NCI-H82 (cell line): ENCODE results near the gene GNAI2.

Source experiments
- DNase-seq: peaks from one replicate; lab custom pipeline; 2025; lab: John Stamatoyannopoulos, UW

GNAI2 gene

DNA sequence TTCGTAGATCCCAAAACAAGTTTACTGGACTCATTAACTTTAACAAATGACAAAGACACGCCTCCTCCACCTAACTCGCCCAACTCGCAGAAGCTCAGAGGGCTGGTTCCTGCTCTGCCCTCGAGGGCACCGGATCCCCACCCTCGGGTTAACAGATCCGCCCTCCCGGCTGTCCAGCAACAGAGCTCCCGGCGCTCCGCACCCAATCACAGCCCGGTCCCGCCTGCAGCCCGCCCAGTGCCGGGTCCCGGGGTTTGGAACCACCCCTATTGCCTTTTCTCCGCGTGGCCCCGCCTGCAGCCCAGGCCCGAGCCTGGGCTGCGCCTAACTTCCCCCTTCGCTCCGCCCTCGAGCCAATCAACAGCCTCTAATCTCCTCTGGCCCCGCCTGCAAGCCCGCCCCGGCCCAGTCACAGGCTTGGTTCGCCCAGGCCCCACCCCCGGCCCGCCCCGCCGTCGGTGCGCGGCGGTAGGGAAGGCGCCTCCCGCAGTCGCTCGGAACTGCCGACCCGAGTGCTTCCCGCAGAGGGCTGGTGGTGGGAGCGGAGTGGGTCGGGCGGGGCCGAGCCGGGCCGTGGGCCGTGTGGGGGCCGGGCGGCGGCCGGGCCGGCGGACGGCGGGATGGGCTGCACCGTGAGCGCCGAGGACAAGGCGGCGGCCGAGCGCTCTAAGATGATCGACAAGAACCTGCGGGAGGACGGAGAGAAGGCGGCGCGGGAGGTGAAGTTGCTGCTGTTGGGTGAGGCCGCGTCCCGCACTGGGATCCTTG lies at the start of gene GNAI2:
TSS of gene GNAI2 (plus strand) at position 489 of the 768 bp plus-strand sequence. CDS start at position 621, 132 bp downstream.
- DNase-seq, result peak; percentile 99

DNA sequence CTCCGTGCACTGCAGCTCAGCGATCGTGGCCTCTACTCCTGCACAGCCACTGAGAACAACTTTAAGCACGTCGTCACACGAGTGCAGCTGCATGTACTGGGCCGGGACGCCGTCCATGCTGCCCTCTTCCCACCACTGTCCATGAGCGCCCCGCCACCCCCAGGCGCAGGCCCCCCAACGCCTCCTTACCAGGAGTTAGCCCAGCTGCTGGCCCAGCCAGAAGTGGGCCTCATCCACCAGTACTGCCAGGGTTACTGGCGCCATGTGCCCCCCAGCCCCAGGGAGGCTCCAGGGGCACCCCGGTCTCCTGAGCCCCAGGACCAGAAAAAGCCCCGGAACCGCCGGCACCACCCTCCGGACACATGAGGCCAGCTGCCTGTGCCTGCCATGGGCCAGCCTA lies 48.3 kb upstream of the GNAI2 start:
- no peak for DNase-seq

DNA sequence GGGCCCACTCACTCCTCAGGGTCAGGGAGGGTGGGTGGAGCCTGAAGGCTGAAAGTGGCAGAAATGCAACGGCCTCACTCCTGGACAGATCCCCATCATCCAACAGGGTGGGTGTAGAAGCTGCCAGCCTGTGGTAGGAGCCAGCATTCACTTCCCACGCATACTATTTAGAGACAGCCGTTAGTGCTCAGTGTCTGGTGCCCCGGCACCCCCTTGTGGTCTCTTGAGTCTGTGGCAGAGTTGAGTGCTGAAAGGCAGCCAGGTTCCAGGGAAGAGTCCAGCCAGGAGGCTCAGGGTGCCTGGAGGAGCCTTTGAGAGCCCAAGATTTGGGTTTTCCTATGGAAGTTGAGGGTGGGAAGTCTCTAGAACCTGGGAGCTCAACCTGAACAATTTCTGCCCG lies 46.7 kb upstream of the GNAI2 start:
- DNase-seq, result peak; percentile 89

DNA sequence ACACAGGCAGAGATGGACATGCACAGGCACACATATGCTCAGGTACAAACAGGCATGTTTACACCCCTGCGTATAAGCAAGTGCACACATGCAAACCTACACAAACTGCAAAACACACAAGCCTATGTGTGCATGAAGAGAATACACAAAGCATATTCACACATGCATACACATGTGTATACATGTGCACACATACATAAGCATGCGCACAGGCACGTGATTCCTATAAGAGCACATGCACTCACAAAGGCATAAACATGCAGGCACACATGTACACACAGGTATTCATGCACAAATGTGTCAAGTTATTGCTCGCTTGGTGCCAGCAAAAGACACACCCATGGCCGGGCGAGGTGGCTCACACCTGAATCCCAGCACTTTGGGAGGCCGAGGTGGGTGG lies 46.0 kb upstream of the GNAI2 start:
- DNase-seq, result peak; percentile 22

DNA sequence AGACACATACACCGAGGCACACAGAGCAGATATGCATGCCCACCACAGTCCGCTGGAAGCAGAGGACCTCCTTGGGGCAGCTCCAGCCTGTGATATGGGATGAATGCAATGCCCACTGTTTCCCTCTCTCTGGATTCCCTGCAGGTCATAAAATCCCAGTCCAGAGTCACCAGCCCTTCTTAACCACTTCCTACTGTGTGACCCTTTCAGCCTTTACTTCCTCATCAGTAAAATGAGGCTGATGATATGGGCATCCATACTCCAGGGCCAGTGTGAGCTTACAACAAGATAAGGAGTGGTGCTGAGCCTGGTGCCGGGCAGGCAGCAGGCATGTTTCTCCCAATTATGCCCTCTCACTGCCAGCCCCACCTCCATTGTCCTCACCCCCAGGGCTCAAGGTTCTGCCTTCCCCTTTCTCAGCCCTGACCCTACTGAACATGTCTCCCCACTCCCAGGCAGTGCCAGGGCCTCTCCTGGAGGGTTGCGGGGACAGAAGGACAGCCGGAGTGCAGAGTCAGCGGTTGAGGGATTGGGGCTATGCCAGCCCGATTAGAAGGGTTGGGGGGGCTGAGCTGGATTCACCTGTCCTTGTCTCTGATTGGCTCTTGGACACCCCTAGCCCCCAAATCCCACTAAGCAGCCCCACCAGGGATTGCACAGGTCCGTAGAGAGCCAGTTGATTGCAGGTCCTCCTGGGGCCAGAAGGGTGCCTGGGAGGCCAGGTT lies 44.9 kb upstream of the GNAI2 start, which contains the start of gene GNAT1:
TSS of gene GNAT1 (plus strand) at position 675 of the 725 bp plus-strand sequence. CDS start 116 bp downstream, outside the sequence.
- DNase-seq, result peak; percentile 40

DNA sequence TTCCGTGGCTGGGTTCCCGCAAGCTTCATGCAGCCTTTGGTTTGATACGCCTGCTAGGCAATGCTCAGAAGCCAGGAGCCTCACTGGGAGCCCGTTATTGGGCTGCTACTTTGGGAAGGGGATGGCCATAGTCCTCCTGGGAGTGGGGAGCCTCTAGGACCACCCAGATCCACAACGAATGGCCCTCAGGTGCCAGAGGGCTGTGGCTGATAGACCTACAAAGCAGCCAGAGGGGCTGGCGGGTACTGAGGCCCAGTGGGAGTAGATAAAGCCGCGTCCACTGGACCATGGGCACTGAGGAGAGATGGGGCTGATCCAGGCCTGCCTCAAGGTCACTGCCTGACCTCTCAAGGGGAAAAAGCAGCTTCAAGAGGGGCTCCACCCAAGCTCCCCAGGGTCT lies 43.9 kb upstream of the GNAI2 start:
- DNase-seq, result no peak

DNA sequence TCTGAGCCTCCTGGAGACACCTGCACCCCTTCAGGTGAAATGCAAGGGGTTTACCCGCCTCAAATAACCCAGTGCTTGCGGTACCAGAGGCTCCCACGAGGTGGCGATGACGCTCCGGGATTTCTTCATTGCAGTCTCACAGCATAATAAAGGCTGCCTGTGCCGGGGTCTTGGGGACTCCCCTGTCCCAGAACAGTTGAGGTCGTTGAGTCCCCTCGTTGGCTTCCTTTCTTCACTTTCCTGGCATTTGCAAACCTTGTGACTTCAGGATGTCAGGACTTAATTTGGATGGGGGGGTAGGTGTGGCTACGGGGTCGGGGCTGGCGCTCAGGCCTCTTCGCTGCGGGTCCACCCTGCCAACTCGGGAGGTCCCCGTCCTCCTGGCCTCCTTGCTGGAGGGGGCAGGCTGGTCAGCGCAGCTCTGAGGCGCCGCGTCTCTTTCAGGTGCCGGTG lies 43.3 kb upstream of the GNAI2 start:
- peak; percentile 81 for DNase-seq

DNA sequence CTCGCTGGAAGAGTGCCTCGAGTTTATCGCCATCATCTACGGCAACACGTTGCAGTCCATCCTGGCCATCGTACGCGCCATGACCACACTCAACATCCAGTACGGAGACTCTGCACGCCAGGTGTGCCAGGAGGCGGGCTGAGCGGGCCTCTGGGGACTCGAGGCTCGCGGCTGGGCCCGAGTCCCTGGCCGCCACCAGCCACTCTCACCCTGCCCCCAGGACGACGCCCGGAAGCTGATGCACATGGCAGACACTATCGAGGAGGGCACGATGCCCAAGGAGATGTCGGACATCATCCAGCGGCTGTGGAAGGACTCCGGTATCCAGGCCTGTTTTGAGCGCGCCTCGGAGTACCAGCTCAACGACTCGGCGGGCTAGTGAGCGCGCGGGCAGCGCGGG lies 42.7 kb upstream of the GNAI2 start:
- DNase-seq, result no peak

DNA sequence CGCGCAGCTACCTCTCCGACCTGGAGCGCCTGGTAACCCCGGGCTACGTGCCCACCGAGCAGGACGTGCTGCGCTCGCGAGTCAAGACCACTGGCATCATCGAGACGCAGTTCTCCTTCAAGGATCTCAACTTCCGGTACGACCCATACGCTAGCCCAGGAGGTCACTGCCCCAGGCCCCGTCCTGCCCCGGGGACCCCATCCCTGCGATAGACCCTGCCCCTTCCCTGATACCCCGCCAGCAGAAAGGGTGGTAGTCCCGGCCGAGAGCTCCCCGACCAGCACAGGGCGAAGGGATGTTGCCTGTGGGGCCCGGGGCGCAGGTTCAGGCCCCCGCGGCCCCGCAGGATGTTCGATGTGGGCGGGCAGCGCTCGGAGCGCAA lies 42.3 kb upstream of the GNAI2 start:
- DNase-seq, result no peak

DNA sequence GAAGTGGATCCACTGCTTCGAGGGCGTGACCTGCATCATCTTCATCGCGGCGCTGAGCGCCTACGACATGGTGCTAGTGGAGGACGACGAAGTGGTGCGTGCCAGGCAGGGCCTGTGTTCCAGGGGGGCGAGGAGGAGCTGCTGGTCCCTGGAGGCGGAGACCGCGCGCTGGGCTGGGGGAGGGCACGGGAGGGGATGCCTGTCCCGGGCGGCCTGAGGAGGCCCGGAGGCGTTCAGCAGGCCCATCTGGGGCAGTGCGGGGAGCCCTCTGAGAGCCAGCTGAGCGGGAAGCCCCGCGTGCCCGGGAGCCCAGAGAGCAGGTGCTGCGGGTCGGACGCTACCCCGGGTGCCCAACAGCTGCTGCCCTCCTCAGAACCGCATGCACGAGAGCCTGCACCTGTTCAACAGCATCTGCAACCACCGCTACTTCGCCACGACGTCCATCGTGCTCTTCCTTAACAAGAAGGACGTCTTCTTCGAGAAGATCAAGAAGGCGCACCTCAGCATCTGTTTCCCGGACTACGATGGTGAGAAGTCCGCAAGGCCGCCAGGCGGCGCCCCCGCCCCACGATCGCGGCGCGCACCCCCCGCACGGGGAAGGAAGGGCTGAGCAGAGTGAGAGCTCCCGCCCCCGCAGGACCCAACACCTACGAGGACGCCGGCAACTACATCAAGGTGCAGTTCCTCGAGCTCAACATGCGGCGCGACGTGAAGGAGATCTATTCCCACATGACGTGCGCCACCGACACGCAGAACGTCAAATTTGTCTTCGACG lies 41.7 kb upstream of the GNAI2 start:
- DNase-seq, result peak; percentile 80

DNA sequence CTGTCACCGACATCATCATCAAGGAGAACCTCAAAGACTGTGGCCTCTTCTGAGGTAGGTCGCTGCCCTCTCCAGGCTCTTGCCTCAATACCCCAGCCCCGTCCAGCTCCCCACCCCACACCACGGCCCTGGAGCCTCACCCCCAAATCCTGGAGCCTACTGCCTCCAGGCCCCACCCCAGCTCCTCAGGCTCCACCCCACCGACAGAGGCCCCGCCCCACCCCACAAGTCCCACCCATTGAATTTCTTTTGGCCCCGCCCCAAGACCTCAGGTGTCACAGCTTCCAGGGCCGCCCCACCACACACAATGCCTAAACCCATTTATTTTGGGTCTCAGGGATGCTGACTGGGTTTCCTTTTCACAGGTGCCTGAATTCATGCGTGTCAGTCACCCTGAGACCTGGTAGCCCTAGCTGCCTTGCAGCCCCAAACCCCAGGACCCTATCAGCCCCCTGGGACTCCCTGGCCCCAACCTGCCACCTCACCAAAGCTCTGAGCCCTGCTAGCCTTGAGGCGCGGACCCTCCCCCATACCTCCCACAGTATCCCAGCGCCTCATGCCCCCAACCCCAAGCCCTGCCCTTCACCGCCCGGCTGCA lies 41.0 kb upstream of the GNAI2 start:
- peak; percentile 44 for DNase-seq

DNA sequence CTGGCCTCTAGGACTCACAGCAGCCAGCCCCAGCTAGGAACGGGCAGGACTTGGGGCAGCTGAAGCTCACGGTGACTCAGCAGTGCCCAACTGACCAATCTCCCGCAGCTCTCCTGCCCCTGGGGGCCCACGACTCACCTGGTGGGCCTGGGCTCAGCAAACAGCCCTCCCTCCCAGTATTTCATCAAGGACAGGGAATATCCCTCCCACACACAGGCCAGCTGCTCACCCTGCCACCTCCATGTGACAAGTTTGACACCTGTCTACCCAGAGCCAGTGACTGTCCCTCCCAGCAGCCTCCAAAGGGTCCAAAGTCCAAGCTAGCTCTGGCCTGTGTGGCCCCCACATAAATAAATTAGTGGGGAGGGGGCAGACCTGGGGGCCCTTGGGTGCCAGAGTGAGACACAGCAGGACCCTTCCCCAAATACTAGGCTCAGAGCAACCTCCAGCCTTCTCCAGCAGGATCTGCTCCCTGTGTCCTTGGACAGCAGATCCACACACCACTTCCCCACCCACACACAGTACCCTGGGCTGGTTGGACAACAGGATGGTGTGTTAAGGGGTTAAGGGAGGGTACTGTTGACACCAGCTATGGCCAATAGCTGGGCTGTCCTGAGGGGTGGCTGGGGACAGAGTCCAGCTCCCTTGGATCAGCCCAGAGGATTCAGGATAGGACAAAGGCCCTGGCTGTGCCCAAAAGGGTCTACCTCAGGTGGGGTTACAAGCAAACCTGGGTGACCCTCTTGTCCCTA lies 40.3 kb upstream of the GNAI2 start:
- DNase-seq, result no peak

DNA sequence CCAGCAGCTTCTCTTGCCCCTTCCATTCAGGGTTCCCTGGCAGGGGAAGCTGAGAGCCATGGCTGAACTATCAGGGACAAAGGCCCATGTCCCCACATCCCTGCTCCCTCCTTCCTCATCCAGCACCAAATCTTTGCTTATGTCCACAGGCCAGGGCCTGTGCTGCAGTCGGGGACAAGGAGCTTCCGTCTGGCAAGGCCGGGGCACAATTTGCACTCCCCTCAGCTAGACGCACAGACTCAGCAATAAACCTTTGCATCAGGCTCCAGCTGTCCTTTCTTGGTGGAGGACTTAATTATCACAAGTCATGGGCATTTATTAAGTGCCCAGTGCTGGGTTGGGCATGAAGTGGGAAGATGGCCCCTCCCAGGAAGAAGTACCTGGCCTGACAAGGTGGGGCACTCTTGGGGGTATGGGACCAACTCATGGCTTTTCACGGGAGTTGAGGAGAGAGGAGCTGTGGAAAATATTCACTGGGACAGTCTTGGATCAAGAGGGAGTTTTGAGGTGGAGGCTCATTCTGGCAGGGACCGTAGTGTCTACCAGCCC lies 39.7 kb upstream of the GNAI2 start:
- DNase-seq, result no peak

DNA sequence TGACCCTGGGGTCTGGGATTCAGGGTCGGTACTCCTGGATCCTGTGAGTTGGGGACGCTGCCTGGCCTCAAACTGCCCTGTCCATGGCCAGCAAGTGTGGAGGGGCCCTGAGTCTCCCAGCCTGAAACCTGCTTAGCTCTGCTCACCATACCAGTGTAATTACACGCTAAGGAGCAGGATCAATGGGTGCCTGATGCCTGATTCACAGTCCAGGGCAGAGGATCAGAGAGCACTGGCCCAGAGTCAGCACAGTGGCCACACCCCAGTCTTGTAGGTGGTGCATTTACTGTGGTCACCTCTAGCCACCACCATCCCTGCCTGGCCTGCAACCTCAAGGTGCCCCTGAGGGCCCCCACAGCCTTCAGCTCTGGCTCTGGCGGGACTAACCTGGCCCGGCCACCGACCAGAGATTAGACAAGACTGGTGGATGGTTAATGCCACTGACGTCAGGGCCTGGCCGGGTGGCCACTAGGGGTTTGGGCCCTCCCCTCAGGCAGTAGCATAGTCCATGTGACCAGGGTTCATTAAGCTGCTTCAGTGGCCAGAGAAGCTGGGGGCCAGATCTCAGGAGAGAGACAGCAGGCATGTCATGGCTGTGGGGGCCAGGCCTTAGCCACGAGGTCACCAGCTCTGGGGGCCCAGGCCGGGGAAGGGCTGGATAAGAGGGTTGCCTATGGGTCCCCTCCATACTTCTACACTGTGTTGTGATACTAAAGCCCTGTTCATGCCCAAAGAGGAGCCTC lies 34.3 kb upstream of the GNAI2 start:
- DNase-seq, result peak; percentile 33

DNA sequence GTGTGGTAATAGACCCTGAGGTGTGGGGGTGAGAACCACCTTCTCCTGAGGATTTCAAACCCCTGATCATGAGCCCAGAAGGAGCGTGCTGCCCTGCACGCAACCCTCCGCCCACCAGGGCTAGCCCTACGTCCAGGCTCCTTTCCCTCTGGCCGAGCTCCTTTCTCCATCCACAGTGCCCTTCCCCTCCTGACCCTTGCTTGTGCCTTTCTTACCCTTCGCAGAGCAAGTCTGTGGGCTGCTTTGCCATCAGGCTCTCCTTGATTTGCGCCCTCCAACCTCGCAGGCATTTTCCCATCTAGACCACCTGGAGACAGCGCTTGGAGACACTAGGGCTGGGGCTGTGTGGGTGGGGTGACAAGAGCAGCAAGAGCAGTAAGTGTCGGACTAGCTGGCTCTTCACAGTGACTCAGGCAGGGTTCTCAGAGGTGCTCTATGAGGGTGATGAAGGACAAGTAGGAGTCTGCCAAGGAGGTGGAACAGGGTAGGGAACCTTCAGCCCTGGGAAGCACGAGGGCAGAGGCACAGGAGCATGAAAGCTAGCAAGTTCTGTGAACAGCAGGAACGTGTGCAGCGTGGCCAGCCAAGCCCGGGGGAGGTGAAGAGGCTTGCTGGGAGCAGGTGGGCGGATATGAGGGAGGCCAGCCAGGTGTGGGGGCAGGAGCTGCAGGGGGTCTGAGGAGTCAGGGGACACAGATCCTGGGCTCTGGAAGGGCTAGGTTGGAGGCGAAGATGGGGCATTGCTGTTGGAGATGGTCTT lies 33.5 kb upstream of the GNAI2 start:
- no peak for DNase-seq

DNA sequence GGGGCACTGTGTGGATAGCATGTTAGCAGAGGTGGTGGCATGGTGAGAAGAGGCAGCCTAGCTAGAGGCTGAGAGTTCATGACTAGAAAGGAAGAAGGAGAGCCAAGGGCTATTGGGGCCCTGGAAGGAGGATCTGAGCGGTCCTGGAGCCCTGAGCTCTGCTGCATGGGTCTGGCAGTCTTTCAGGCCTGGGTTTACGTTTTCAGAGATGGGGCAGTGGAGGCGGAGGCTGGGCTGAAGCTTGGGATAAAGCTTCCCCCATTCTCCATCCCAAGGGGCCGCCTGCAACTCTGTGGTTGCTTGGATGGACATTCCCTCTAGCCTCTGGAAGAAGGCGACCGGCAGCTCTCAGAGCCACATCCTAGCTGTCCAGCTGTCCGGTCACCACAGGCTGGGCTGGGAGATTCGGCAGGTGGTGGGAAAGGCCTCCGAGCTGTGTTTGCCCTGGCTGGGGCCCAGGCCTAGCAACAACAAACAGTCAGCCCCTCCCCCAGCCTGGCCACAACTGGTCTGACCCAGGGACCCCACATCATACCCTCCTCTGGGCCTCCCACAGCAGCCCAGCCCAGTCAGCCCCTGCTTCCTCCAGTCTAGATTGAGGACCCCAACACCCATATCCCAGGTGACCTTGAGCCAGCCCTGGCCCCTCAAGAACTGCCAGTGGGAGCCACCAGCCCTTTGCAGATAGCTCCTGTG lies 32.7 kb upstream of the GNAI2 start:
- no peak for DNase-seq

DNA sequence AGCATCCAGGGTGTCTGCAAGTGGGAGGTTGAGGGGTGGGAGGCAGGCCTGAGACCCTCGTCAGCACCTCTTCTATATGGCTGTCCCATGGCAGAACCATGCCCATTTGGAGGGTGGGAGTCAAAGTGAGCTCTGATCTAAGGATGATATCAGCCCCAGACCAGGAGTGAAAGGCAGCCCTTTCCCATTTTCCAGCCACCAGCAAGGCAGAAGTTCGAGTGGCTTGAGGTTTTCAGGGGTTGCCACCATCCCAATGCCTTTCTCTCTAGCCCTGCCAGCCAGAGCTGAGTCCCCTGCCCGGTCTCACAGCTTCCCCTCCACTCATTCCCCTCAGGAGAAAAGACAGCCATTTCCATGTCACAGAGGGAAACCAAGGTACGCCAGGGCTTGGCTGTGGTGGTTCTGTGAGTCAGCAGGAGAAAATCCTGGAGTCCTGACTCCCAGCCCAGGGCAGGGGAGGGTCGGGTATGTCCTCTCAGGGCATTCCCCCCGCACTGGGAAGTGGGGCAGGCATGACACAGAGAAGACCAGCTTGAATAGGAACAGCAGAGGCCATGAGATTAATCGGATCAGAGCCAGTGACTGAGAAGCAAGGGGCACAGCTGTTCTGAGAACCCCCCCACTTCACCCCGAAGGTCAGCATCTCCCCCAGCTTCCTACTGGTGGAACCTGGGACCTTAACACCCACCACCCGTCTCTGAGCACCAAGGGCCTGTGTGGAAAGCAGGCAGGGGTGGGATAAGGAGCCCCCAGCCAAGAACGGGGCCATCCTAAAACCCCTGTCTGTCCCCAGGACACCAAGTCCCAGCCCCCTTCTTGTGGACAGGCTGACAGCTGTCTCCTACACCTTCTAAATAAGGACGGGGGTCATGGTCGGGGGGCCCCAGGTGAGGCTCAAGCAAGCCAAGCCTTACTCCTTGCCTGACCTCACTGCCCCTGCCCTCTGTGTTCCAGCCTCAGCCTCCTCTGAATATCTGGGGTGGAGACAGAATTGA lies 31.9 kb upstream of the GNAI2 start:
- peak; percentile 79 for DNase-seq
